K562 treated with DMSO at 1 percent for 12 hours (cell line): ENCODE results near the gene PITPNM3. TPM values are rescaled to one million over a fixed set of nuclear protein-coding genes. Genes with fewer than 3 reads are reported as not detected.

Source experiments
- total RNA-seq: library from RNA; unstranded; fragments of 300-600 nt; gene quantifications from 2 replicates; pipeline ENCODE4 v1.2.3, GENCODE V29; 2022; ENCODE audit not compliant: insufficient read depth

PITPNM3 gene
- total RNA-seq: 0.14 and 0.26 TPM in 2 replicates

GRCh38 chr17:6556121-6557039, at the start of gene PITPNM3:
PITPNM3 (minus strand) TSS chr17:6556555; CDS start chr17:6556406, 149 bp downstream.

GRCh38 chr17:6443692-6444570, 112.4 kb downstream of the PITPNM3 start, which contains the start of gene PIMREG:
PIMREG (plus strand) TSS chr17:6444455; CDS start chr17:6445111, 656 bp downstream.

DNA sequence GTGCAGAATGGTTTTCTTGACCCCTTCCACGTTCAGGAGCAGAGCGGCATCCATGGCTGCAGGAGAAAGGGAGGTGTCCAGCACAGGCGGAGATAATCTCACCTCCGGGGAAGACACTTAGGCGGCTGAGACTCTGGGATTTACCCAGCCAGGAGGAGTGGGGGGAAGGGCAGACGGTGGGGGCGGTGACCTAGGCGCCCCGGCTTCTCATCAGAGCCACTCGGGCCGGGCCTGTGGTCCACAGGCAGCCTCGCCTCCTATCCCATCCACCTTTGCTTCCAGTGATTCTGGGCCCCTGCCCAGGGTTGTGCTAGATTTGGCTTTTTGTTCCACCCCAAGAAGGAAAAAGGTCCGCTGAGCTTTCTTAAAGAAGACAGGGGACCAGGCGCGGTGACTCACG, 121.3 kb downstream of the PITPNM3 start, which contains the start of gene AIPL1:
AIPL1 (minus strand) TSS at position 71 of the 400 bp plus-strand sequence; CDS start at position 54, 17 bp downstream.

Other genes starting within 250 kb of the PITPNM3 start
- gene AIPL1, start 121.4 kb downstream of the PITPNM3 start, total RNA-seq: not detected in 2 replicates
- 11.6 and 16.0 TPM in 2 replicates for gene PIMREG, start 112.1 kb downstream of the PITPNM3 start, total RNA-seq
- 1.5 and 4.4 TPM in 2 replicates for gene KIAA0753, start 84.2 kb upstream of the PITPNM3 start, total RNA-seq
- 80.7 and 111 TPM in 2 replicates for gene TXNDC17, start 84.5 kb upstream of the PITPNM3 start, total RNA-seq
- gene MED31, start 95.0 kb upstream of the PITPNM3 start, total RNA-seq: 4.5 and 6.6 TPM in 2 replicates
- gene C17orf100, start 95.2 kb upstream of the PITPNM3 start, total RNA-seq: 2.3 and 2.7 TPM in 2 replicates
- 0.10 TPM in 1 of 2 replicates, not detected in the other for gene SLC13A5, start 156.8 kb upstream of the PITPNM3 start, total RNA-seq
- gene XAF1, start 199.5 kb upstream of the PITPNM3 start, total RNA-seq: 0.52 TPM in 1 of 2 replicates, not detected in the other
- not detected in 2 replicates for gene FBXO39, start 219.7 kb upstream of the PITPNM3 start, total RNA-seq